Ectodermal cell (in vitro differentiated cells): Measurements from ENCODE around the gene R3HDM4.

Experiments used
- H3K27ac ChIP-seq: 2 replicates; pipeline ENCODE4 v1.7.0; 2013; ENCODE audit warnings: mild to moderate bottlenecking, low read depth, low read length; ENCODE audit not compliant: insufficient read depth, poor library complexity, severe bottlenecking
- H3K27me3 ChIP-seq: 2 replicates; pipeline ENCODE4 v1.7.0; 2013; ENCODE audit warnings: mild to moderate bottlenecking, low read length; ENCODE audit not compliant: insufficient read depth, control insufficient read depth, poor library complexity, severe bottlenecking
- H3K36me3 ChIP-seq: one replicate; pipeline ENCODE4 v1.7.0; 2013; ENCODE audit warnings: low read length; ENCODE audit not compliant: control insufficient read depth, insufficient read depth
- H3K4me1 ChIP-seq: one replicate; pipeline ENCODE4 v1.7.0; 2013; ENCODE audit warnings: low read length; ENCODE audit not compliant: control insufficient read depth, insufficient read depth
- H3K4me3 ChIP-seq: 2 replicates; pipeline ENCODE4 v1.7.0; 2013; ENCODE audit warnings: low read depth, low read length, control low read depth; ENCODE audit not compliant: insufficient read depth
- H3K9me3 ChIP-seq: 2 replicates; pipeline ENCODE4 v1.7.0; 2013; ENCODE audit warnings: mild to moderate bottlenecking, low read length, moderate library complexity; ENCODE audit not compliant: control insufficient read depth
- WGBS, 2 experiments: methylation state at CpG; one replicate each; pipeline ENCODE4 v1.1.7; 2013; ENCODE audit warnings: missing lambda C conversion rate in 2 of 2; 5-methylcytosine and 5-hydroxymethylcytosine counted together

The R3HDM4 gene

DNA sequence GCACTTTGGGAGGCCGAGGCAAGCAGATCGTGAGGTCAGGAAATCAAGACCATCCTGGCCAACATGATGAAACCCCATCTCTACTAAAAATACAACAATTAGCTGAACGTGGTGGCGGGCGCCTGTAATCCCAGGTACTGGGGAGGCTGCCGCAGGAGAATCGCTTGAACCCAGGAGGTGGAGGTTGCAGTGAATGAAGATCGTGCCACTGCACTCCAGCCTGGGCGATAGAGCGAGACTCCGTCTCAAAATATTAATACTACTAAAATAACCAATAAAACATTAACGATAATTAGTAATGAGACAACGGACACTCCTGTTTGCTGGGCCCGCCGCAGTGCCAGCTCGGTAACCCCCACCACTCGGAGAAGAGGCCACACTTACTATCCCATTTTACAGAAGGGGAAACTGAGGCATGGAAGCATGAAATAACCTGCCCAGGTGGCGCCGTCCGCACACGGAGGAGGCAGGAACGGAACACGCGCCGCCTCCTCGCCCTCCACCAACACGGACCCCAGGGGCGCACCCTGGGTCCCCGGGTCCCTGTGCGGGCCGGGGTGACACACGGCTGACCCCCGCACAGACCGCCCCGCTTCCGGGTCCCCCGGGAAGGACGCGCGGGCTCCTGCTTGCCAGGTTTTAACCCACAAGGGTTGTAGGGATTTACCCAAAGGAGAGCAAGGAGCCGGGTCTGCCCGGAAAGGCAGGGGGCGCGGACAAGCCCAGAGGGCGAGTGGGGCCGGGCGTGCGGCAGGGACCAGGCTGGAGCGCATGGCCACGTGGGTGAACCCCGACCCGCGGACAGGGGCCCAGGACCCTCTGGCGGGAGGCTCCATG, 1.6 kb downstream of the R3HDM4 start:
- no peak overlapping the region for H3K4me3 ChIP-seq
- H3K9me3 ChIP-seq = no peaks in the 10 kb centered on the region
- H3K4me1 ChIP-seq = no peaks in the 10 kb centered on the region

DNA sequence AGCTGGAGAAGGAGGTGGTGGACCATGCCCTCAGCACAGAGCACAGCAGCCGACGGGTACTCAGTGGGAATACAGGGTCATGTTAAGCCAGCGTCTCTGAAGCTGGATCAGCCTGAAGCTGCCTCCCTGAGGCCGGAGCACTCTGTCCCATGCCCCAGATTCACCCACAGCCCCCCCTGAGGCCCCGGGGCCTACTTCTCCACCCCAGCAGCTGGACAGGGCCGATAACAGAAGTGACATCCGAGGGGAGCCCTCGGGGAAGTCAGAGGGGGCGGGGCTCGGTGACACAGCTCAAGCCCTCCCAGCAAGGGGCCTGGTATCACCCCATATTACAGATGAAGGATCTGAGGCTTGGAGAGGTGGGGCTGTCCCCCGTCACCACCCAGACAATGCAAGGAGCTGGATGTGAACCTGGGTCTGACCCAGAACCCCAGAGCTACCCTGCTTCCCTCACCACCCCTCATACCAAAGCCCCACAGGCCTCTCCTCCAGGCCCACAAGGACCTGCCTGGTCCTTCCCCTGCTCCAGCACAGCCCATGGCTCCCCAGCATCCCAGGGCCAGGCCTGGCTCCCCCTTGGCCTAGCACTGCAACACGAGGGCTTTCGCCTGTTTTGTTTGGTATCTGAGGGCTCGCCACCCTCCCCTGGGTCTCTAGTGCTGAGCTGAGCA, 5.7 kb downstream of the R3HDM4 start:
- Histone ChIP-seq H3K27ac (no peak overlapping the region), H3K4me3 (no peak overlapping the region), H3K4me1 (peaks cover 4% of the 10 kb centered on the region), H3K27me3 (no peaks in the 10 kb centered on the region), H3K36me3 (no peaks in the 10 kb centered on the region), H3K9me3 (no peaks in the 10 kb centered on the region)
- 87 to 92% methylated on average over 14 of the region's 14 CpGs for WGBS, 2 experiments

More for the DNA sequence above, 1.6 kb downstream of the R3HDM4 start:
- Histone ChIP-seq H3K27ac (no peak overlapping the region), H3K27me3 (peaks cover 14% of the 10 kb centered on the region), H3K36me3 (no peaks in the 10 kb centered on the region)
- WGBS, 2 experiments = 91% methylated on average over 53 to 54 of the region's 54 CpGs

DNA sequence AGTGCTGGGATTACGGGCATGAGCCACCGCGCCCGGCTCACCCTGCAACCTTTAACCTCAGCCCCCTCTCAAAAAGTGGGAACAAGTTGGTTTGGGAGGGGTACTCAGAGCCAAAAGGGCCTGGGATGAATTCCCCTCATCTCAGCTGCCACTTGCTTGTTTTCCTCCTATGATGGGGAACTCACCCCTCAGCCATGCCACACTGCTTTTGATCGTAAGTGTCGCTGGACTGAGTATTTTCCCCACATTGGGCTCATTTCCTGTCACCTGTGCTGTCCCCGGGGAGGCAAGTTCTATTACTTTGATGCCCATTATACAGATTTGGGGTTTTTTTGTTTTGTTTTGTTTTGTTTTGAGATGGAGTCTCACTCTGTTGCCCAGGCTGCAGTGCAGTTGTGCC, 6.5 kb downstream of the R3HDM4 start:
- Histone ChIP-seq H3K27ac (no peak overlapping the region), H3K4me1 (peaks cover 4% of the 10 kb centered on the region), H3K36me3 (no peaks in the 10 kb centered on the region), H3K27me3 (no peaks in the 10 kb centered on the region), H3K4me3 (no peak overlapping the region), H3K9me3 (no peaks in the 10 kb centered on the region)
- WGBS, 2 experiments = 93 to 98% methylated on average over 7 of the region's 7 CpGs

DNA sequence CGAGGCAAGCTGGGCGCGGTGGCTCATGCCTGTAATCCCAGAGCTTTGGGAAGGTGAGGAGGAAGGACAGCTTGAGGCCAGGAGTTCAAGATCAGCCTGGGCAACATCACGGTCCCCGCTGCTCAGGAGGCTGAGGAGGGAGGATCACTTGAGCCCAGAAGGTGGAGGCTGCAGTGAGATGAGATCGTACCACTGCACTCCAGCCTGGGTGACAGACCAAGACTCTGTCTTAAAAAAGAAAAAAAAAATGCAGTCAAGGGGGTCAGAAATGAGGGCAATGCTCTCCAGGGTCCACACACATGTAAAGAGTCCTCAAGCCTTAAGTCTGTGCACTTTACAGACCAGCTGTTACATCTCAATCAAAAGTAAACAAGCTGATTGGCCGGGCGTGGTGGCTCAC, 8.5 kb downstream of the R3HDM4 start:
- Histone ChIP-seq H3K27me3 (no peaks in the 10 kb centered on the region), H3K9me3 (no peaks in the 10 kb centered on the region), H3K4me3 (no peak overlapping the region), H3K36me3 (no peaks in the 10 kb centered on the region), H3K4me1 (peaks cover 4% of the 10 kb centered on the region), H3K27ac (no peak overlapping the region)
- WGBS, 2 experiments = 93 to 97% methylated on average over 8 of the region's 8 CpGs

DNA sequence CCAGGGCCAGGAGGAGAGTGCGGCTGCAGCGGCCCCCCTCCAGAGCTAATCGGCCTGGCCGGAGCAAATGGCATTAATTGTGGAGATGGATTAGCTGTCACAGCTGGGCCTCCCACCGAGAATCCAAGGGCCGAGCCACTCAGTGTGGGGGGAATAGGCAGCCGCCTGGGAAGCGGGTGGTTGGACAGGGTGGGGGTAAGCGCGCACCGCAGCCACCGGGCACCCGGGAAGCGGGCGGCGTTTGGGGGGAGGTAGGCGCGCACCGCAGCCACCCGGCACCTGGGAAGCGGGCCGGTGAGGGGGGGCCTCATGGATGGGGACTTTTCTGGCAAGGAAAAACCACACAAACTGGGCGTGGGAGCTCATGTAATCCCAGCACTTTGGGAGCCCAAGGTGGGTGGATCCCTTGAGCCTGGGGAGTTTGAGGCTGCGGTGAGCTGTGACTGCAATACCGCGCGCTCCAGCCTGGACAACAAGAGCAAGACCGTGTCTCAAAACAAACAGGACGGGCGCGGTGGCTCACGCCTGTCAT, 9.7 kb downstream of the R3HDM4 start:
- no peak overlapping the region for H3K4me3 ChIP-seq
- H3K4me1 ChIP-seq = peaks cover 10% of the 10 kb centered on the region
- no peaks in the 10 kb centered on the region for H3K9me3 ChIP-seq
- WGBS, 2 experiments = 57 to 61% methylated on average over 32 of the region's 32 CpGs
- H3K36me3 ChIP-seq = no peaks in the 10 kb centered on the region
- no peaks in the 10 kb centered on the region for H3K27me3 ChIP-seq
- H3K27ac ChIP-seq = peak overlapping the region; percentile 26

DNA sequence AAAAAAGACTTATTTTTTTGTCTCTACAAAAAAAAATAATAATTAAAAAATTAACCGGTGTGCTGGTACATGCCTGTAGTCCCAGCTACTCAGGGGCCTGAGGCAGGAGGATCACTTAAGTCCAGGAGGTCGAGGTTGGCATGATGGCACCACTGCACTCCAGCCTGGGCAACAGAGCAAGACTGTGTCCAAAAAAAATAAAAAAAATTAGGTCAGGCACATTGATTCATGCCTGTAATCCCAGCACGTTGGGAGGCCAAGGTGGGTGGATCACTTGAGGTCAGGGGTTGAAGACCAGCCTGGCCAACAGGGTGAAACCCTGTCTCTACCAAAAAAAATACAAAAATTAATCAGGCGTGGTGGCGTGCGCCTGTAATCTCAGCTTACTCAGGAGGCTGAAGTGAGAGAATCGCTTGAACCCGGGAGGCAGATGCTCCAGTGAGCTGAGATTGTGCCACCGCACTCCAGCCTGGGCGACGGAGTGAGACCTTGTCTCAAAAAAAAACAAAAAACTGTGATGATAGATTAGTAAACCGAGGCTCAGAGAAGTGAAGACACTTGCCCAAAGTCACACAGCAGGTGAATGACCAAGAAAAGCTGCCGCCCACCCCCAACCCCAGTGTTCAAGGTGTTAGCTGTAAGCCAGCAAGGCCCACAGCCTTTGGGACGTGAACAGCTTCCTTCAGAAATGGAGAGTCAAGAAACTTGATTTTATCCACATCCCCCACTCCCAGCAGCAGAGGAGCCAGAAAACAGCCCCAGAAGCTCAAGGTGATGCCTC, 10.4 kb downstream of the R3HDM4 start:
- Histone ChIP-seq H3K27ac (no peak overlapping the region), H3K36me3 (no peaks in the 10 kb centered on the region)

DNA sequence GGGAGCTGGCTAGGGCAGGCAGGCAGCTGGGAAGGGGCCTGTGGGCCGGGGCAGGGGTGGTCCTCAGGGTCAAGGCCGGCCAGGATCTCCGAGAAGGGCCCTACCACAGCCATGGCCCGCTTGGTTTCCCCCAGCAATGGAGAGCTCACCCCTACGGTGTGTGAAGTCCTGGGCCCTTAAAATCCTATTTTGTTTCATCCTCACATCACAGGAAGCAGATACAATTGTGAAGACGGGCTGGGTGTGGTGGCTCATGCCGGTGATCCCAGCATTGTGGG, 11.0 kb downstream of the R3HDM4 start:
- H3K27ac ChIP-seq = no peak overlapping the region
- peaks cover 10% of the 10 kb centered on the region for H3K4me1 ChIP-seq
- H3K4me3 ChIP-seq = no peak overlapping the region
- no peaks in the 10 kb centered on the region for H3K36me3 ChIP-seq
- H3K27me3 ChIP-seq = no peaks in the 10 kb centered on the region
- WGBS, 2 experiments = 94 to 96% methylated on average over 7 of the region's 7 CpGs
- H3K9me3 ChIP-seq = no peaks in the 10 kb centered on the region

More for the DNA sequence above, 10.4 kb downstream of the R3HDM4 start:
- Histone ChIP-seq H3K9me3 (no peaks in the 10 kb centered on the region), H3K4me3 (no peak overlapping the region), H3K4me1 (peaks cover 10% of the 10 kb centered on the region), H3K27me3 (no peaks in the 10 kb centered on the region)
- WGBS, 2 experiments = 88 to 90% methylated on average over 14 of the region's 14 CpGs

DNA sequence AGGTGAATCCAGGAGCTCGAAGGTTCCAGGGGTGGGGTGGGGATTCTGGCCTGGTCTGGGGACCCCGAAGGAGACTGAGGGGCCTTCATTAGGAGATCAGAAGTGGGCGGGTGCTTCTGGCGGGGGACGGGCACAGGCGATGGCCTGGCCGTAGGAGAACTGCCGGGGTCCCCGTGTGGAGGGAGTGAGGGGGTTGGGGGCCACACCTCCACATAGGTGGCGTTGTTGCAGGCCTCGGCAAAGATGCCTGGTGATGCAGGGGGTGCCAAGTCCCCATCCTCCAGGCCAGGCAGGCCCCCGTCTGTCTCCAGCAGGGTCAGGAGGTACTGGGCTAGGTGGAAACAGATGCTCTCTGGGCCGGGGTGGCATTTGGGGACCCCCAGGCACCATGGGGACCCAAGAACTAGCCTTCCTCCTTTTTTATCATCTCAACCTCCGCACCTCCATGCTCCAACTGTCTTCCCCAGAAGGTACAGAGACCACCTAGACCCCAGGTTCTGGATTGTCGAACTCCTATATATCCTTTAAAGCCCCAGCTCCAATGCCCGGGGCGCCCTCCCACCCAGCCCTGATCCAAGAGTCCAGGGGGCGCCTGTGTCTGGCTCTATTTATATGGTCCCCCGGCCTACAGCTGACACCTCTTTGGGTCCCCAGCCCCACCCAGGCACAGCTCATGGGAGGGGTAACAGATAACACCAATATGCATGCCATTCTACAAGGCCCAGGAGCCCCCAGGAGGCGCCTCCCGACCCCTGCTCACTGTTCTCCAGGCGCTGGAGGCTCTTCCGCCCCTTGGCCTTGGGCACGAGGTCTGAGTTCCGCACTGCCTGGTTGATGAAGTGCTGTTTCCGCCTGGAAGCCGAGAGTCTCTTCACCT, 11.6 kb downstream of the R3HDM4 start:
- Histone ChIP-seq H3K4me1 (peaks cover 10% of the 10 kb centered on the region), H3K9me3 (no peaks in the 10 kb centered on the region), H3K36me3 (no peaks in the 10 kb centered on the region), H3K27ac (no peak overlapping the region), H3K27me3 (no peaks in the 10 kb centered on the region), H3K4me3 (no peak overlapping the region)
- 93 to 95% methylated on average over 27 of the region's 27 CpGs for WGBS, 2 experiments

DNA sequence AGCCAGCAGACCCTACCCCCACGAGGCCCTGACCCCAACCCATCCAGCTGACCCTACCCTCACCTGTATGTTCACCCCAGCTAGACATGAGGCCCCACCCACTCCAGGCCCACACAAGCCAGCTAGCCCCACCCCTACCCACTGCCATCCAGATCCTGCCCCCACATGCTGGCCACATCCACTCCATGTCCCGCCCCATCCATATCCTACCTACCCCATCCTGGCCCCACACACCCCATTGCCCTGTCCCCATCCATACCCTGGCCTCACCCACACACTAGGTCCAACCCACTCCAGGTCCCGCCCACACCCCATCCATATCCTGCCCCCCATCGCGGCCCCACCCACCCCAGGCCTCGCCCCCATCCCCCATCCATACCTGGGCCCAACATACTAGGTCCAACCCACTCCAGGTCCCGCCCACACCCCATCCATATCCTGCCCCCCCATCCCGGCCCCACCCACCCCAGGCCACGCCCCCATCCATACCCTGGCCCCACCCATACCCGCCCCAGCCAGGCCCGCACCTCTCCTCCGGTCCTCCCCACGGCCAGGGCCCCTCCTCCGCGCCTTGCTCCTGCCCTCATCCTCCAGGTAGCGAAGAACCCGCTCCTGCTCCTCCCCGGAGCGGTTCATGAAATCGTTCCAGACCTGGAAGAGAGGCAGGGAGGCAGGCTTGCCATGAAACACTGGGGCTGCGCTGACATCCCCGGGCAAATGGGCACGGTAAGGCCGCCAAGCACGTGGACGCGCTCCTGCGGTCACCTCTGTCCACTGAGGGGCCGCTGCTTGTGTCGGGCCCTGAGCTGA, 12.5 kb downstream of the R3HDM4 start:
- H3K36me3 ChIP-seq = no peaks in the 10 kb centered on the region
- no peaks in the 10 kb centered on the region for H3K27me3 ChIP-seq
- no peak overlapping the region for H3K27ac ChIP-seq
- no peaks in the 10 kb centered on the region for H3K9me3 ChIP-seq
- H3K4me3 ChIP-seq = no peak overlapping the region
- H3K4me1 ChIP-seq = peaks cover 10% of the 10 kb centered on the region
- 85 to 86% methylated on average over 26 of the region's 30 CpGs for WGBS, 2 experiments
